ENCODE measurements around the gene CCDC77.

Gene CCDC77

DNA sequence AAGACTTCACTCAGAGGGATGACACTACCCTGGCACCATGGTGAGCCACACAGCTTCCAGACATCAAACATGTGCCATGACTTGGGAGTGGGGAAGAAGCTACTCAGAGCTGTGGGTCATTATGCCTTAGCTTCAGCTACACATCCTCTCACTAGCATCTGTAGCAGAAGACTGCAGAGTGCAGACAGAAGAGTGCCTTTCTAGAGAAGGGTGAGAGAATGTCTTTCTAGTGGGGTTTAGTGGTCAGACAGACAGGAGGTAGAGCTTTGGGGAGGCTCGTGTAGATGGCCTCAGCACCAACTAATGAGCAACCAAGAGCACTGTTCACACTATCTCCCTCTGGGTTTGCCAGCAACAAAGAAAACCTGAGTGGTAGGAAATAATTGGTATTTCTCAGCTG, 53.4 kb downstream of the CCDC77 start:
- no peak for DNase-seq

- no peak for DNase-seq
These were observed 54.4 kb downstream of the CCDC77 start for GRCh38 chr12:455821-456220.

GRCh38 chr12:457676-458075, 56.2 kb downstream of the CCDC77 start:
- no peak for DNase-seq

DNA sequence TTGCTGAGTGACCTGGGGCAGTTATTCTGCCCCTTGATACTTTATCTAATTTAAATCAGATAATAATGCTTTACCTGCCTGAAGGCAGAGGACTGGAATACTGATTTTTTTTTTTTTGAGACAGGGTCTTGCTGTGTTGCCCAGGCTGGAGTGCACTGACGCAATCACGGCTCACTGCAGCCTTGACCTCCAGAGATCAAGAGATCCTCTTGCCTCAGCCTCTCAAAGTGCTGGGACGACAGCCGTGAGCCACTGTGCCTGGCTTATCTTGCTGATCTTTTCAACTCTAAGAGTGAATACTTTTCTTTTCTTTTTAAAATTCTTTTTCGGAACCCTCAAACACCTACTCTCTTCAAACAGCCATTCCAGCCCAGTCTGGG, 57.6 kb downstream of the CCDC77 start:
- DNase-seq = no peak

- peak; percentile 76 for DNase-seq
These were observed 58.2 kb downstream of the CCDC77 start, which contains the start of gene B4GALNT3 for GRCh38 chr12:459430-460258. Gene B4GALNT3 (plus strand): TSS chr12:459939. CDS start chr12:460377, 438 bp downstream.

GRCh38 chr12:460261-461230, 59.1 kb downstream of the CCDC77 start:
- no peak for DNase-seq

- no peak for DNase-seq
These were observed 60.0 kb downstream of the CCDC77 start for GRCh38 chr12:461425-461824.

GRCh38 chr12:462936-463705, 61.7 kb downstream of the CCDC77 start:
- DNase-seq = peak; percentile 30

GRCh38 chr12:464484-465267, 63.2 kb downstream of the CCDC77 start:
- no peak for DNase-seq

GRCh38 chr12:466039-466438, 64.6 kb downstream of the CCDC77 start:
- DNase-seq = no peak

DNA sequence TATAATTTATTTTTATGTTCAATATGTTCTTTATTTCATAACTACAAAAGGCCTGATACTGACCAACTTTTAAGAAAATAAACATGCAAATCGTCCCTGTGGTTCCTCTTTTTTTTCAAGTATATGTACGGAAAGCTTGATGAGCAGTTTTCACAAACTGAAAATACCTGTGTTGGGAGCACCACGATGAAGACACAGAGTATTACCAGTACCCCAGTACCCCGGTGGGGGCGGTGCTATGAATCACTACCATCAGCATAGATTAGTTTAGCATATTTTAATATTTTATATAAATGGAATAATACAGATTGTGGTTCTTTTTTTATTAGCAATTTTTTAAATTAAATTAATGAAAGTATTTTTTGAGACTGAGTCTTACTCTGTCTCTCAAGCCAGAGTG, 65.3 kb downstream of the CCDC77 start:
- DNase-seq = no peak

DNA sequence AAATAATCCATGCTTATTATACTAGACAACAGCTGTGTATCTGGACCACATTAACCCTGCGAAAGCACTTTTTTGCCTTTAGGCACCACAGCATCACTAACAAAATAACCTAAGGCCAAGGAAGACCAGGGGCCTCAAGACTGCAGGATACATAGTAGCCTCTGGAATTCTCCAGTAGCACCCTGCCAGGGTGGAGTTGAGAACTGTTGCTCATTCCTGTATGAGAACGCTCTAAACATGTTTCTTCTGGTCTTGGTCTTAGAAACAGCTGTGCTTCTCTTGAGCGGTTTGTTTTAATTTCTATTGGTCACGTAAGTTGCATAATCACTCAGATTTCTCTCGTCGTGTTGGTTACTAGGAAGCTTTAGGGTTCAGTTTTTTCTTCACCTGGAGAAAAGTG, 66.1 kb downstream of the CCDC77 start:
- DNase-seq = no peak

GRCh38 chr12:468671-469389, 67.4 kb downstream of the CCDC77 start:
- no peak for DNase-seq

DNA sequence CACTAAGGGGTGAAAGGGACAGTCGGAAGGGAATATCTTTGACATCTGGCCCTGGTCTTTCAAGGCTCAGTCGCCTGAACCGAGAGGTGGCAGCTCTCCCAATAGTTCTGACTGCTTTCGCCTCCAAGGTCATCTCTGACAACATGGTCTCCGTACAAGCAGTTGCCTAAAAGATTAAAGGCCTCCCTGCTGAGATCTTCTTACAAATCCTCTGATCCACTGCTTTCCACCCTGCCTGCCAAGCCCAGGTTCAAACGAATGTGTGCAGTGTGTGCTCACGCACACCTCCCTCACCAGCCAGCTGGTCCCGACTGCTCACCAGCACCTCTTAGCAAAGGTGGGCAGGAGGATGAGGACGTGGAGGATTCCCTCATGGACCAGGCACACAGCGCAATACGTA, 68.7 kb downstream of the CCDC77 start:
- DNase-seq = no peak

- no peak for DNase-seq
These were observed 71.8 kb downstream of the CCDC77 start for GRCh38 chr12:473198-473597.

DNA sequence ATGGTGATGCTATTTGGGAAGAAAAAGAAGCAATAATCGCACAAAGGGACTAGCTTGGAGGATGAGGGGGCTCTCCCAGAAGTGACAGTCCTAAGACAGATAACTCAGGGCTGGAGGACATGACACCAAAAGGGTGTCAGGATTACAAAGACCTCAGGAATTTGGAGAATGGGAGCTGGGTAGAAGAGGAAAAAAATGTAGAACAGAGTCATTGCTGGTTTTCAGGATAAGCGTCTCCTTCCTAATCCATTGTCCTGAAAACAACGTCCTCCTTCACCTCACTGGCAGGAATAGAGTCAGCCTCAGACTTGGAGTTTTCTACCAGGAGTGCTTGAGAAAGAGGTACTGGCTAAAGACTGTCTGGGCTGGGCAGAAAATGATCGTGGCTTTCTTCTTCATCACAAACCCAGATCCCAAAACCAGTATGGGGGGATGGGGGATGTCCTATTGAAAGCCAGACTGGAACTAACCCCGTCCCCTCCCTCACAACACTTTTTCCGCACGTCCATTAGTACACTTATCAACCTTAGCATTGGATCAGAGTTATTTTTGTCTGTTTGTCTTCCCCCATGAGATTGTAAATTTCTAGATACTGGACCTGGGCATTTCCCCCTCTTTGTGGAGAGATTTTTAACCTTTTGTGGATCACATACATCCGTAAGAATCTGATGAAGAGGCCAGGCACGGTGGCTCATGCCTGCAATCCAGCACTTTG, 72.6 kb downstream of the CCDC77 start:
- DNase-seq = no peak

- DNase-seq = no peak
These were observed 73.8 kb downstream of the CCDC77 start for GRCh38 chr12:475286-475685.

DNA sequence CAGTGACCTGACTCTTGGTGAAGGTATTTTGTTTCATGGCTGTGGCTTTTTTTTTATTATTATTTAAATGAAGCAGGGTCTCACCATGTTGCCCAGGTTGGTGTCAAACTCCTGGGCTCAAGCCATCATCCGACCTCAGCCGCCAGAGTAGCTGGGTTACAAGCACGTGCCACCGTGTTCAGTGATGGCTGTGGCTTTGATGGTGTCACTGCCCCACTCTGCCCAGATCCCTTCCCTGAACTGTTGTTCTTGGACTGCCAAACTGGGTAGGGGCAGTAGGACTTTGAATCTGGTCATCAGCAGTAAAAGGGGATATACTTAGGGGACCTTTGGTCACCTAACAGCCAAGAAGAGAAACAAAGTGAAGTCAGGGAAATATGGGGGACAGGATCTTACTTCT, 77.7 kb downstream of the CCDC77 start:
- DNase-seq = no peak

- peak; percentile 18 for DNase-seq
These were observed 79.7 kb downstream of the CCDC77 start for GRCh38 chr12:480831-481816.

GRCh38 chr12:482061-482460, 80.6 kb downstream of the CCDC77 start:
- DNase-seq = no peak
